Measurements from ENCODE around the gene PFDN4.

GRCh38 chr20:54170963-54171362 lies 36.9 kb upstream of the PFDN4 start:
- no peak for TF ChIP-seq CTCF (IDR thresholded peaks at IDR 0.05)
- no peak for TF ChIP-seq POLR2A (IDR thresholded peaks at IDR 0.05)
- TF ChIP-seq EP300 (IDR thresholded peaks at IDR 0.05), result no peak

Data from tibial nerve (tissue), 4 donors.